HL-60/S4 treated with retinoic acid at 250 ng/mL for 4 days and 3 days (cell line): ENCODE data around the gene C3orf22.

ENCODE experiments used
- in situ Hi-C: fragments of 300-500 bp; cut with MboI; formaldehyde crosslinking; loops from 2 replicates; pipeline ENCODE4 v1.7.0; 2022; ENCODE audit warnings: low sequenced_read_pairs

Gene C3orf22

DNA sequence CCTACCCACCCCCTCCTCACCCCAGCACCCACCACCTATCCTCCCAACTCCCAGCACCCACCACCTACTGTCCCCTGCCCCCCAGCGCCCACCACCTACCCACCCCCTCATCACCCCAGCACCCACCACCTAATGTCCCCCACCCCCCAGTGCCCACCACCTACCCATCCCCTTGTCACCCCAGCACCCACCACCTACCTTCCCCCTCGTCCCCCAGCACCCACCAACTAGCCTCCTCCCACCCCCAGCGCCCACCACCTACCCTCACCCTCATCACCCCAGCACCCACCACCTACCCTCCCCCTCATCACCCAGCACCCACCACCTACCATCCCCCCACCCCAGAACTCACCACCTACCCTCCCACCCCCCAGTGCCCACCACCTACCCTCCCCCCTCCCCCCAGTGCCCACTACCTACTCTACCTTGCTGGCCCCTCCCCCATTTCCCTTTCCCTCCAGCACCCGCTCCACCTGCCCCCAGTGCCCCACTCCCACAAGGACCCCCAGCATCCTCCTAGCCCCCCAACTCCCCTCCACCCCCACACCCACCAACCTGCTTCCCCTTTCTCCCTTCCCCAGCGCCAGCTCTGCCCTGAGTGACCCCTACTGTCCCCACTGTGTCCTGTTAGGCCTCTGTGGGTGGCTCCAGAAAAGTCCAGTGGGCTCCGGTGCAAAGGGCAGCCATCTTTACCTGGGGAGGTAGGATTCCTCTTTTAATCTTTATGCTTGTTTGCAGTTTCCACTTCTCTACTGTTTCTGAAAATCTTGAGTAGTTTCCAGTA, 42.4 kb downstream of the C3orf22 start:
- in situ Hi-C loops, result no loop called here

DNA sequence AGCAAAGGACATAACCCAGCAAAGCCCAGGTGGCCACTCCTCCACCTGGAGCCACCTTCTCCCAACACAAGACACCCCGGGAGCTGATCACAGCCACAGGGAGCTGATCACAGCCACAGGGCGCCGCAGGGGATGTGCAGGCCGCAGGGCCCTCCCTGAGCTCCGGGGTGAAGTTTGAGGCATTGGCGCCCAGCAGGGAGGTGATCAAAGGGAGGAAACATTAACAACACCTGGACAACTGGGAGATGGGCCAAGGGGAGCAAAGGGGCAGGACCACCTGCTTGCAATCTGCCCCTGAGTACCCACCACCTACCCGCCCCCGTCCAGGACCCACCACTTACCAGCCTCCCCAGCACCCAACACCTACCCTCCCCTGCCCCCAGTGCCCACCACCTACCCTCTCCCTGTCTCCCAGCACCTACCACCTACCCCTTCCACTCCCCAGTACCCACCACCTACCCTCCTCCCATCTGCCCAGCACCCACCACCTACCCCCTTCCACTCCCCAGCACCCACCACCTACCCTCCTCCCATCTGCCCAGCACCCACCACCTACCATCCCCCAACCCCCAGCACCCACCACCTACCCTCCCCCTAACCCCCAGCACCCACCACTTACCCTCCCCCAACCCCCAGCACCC, 43.5 kb downstream of the C3orf22 start:
- in situ Hi-C loops, result no loop called here

DNA sequence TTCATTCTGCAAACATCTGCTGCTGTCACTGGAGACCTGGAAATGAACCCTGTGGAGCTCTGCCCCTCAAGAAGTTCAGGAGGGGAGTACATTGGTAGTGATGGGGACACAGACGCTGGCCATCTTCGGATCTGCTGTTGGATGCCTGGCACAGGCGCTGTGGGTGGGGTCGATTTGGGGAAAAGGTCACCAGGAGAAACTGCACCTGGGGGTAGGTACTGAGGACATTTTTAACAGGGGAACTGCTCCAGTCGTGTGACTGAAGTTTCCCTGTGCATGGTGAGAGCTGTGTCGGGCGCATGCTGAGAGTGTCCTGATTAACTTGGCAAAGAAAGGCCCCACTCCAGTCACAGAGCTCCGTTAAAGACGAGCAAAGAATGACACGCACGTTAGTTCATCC, 44.6 kb downstream of the C3orf22 start:
- in situ Hi-C loops, result no loop called here

DNA sequence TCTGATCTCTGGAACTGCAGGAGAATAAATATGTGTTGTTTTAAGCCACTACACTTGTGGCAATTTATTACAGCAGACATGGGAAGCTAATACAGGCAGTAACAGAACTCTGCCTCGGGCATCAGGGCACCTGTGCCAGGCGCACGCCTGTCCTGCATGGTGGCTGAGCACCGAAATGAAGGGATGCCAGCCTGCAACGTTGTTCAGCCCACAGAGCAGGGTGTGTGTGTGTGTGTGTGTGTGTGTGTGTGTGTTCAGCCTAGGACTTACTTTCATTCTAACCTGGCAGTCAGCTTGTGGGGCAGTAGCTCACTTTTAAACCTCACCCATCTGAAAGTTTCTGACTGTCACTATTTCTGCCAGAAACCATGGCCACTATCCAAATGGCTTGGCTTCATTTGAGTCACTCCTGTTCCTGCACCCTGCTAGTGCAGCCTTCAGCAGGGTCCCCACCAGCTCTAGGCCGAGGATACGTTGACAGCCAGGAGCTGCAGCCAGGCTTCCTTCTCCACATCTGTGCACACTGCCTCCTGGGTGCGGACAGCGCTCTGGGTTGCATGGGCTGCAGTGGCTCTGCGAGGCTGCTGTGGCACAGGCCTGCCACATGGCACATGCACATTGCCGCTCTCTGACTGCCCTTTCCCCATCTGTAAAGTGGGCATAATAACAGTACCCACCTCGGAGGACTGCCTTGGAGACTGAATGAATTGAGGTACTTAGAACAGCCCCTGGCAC, 45.6 kb downstream of the C3orf22 start:
- in situ Hi-C loops, result no loop called here

DNA sequence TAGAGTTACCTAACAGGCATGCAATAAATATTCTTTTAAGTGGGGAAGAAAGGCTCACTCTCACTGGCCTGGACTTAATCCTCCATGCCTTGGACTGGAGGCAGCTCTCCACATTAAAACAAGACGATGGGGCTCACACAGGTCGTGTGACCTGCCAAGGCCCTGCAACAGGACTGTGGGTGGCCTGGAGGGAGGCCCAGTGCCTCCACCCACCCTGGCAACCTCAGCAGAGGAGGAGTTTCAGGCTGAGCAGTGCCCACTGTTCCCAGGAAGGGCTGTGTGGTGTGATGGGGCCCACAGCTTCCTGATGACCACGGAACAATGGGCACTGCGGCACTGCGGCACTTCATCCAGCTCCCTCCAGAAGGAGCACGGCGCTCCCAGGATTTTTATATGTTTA, 46.7 kb downstream of the C3orf22 start:
- in situ Hi-C loops, result no loop called here

DNA sequence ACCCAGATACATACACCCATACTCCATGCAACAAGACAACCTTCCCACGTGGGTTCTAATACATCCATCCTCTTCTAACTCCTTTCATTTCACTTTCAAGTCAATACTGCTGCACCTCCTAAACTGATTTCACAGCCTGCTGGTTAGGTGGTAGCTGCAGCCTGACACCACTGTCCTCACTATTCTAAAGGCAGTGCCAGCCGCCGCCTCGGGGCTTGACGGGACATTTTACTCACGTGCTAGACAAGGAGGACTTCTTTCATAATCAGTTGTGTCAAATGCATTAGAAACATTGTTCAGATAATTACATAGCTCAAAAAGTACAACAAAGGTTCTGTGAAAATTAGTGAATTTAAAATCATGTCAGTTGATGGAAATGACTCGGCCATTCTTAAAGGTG, 47.4 kb downstream of the C3orf22 start:
- in situ Hi-C loops, result no loop called here

DNA sequence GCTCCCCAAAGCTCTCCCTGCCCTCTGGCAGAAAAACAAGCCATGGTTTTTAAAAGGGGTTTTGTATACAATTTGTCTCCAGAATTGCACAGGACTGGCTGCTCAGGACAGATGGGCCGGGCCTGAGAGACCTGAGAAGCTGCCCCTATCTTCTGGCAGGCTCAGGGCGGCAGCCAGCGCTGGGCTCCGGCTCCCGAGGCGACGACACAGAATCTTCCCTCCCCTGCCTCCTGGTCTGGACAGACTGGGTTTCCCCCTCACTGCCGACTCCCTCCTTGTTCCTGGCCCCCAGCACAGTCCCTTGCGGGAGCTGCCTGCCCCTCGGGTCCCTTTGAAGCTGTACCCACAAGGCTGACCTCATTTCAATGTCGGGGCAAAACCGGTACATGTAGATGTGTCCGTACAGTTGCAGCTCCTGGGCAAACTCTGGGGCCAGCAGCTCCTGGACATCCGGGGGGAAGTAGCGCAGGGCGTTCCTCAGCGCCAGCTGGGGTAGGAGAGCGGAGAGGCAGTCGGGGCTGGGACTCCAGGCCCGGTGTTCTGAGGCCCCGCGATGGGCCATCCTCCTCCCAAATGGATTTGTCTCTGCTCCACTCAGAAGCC, 48.3 kb downstream of the C3orf22 start:
- in situ Hi-C loops, result no loop called here

DNA sequence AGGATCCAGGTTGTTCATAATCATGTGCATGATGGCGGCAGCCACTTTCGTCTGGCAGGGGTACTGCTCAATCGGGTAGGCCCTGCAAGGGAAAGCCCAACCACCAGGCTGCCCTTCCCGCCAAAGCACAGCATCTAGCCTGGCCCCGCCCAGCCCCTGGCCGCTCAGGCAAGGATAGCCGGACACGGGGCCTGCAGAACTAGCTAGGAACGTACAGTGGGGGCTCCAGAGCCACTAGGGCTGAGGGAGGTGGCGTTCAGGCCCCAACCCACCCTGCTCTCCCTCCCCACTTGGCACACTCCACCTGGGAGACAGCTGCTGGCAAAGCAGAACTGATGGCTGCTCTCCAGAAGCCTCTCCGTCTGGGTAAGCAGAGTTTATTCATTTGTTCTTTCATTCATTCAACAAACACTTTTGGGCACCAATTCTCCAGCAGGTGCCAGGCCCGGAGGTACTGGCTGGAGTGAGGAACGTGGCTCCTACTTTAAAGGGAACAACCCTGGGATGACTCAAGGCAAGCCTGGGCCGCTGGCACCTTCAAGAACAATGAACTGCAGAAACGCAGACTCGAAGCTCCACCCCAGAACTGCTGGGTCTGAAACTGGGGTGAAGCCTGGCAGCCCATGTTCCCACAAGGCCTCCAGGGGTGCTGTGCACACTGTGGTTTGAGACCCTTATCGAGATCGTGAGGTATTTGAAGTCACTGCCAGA, 49.0 kb downstream of the C3orf22 start:
- in situ Hi-C loops, result no loop called here

DNA sequence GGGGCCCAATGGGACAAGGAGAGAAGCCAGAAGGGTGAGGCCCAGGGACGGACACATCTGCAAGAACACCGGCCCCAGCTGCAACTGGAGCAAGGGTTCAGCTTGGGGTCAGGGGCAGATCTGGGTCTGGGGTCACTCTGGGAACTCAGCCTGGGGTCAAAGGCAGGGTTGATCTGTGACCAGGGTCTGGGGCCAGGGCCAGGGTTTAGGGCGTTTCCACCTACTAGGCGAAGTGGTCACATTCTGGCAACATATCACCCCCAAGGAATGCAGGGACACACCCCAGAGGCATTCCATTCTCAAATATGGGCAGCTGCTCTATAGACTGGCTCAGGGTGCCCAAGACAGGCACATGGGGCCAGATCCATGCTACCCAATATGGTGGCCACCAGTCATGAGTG, 50.2 kb downstream of the C3orf22 start:
- in situ Hi-C loops, result no loop called here

DNA sequence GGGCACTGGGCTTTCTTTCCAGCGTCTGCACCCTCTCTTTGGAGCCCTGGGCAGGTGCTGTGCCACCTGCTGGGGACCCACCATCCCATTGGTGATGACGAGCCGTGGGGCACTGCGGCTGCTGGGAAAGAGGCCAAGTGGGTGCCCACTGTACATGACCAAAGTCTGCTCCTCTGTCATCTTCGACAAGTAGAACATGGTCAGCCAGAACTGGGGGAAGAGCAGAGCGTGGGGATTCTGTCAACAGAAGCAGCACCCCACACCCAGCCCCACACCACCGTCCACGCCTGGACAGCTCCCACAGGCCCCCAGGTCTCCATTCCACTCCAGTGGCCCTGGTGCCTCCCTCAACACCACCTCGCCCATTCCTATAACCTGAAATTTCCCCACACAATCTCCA, 50.8 kb downstream of the C3orf22 start:
- in situ Hi-C loops, result no loop called here

DNA sequence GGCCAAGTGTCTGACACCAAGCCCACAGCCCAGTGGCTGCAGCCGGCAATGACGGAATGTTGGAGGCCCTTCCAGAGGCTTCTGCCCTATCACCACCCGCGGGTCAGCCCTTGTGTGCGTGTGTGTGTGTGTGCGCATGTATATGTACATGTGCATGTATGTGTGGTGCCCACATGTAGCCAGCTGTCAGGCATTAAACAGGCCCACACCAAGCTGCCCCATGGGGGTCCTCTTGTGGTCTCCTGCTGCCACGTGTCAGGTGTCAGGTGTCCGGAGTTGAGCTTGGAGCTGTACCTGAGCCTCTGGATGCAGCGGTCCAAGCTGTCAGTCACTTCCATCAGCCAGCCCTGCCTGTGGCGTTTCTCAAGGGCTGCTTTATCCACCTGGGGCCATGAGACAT, 55.0 kb downstream of the C3orf22 start:
- in situ Hi-C loops, result no loop called here

DNA sequence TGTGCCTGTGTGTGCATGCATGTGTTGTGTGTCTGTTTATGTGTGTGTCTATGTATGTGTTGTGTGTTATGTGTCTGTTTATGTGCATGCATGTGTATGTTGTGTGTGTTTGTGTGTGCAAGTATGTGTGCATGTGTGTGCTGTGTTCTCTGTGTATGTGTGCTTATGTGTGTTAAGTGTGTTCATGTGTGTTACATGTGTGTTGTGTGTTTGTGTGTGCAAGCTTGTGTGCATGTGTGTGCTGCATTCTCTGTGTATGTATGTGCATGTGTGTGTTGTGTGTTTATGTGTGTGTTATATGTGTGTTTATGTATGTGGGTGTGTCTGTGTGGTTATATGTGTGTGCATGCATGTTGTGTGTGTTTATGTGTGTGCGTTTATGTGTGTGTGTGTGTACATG, 56.1 kb downstream of the C3orf22 start:
- in situ Hi-C loops, result no loop called here

DNA sequence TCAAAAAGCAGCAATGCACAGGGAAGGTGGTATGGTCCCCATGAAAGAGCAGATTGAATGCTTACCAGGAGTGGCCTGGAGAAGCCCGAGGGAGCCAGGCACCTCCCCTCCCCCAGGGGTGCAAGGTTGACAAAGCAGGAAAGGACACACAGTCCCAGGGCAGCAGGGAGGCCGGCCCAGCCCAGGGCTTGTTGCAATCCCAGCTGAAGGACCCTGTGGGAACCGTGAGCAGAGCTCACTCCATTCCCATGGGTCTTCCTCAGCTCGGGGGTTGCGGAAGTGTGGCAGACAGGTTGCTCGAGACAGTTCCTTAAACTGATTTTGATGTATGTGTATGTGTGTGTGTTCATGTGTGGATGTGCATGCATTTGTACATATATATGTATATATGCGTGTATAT, 57.0 kb downstream of the C3orf22 start:
- in situ Hi-C loops, result no loop called here

DNA sequence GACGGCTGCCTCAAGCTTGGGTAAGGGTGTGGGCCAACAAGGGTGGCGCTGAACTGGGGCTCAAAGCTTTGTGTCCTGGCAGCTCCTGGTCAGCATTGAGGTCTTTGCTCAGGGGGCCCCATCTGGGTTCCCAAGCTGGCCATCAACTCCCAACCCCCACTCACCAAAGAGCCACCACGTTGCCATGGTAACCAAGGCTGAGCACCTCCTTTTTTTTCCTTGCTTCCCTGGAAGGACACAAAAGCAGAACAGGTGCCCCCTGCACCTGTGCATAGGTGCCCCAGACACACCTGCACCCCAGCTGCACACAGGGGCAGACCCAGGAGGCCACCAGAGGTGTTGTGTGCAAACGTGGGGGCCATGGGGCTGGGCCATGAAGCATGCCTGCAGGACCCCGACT, 57.7 kb downstream of the C3orf22 start:
- in situ Hi-C loops, result no loop called here

DNA sequence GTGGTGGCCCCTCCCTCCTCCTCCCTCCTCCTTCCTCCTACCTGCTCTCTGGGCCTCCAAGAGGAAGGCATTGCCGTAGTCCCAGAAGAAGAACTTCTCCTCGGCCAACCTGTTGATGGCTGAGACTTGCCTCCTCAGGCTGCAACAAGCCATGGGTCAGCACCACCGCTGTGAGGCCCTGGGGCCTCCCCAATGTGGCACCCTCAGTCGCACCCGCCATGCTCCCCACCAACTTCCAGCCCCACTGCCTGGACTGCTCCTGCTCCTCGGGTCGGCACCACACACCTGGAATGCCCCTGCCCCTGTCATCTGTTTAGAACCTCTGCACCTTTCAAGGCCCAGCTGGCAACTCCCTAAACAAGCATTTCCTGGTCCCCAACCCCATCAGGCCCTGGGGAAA, 58.7 kb downstream of the C3orf22 start:
- in situ Hi-C loops, result no loop called here
